NCI-H2196 (cell line): ENCODE measurements around the gene DPYD.

Experiments
- DNase-seq: peaks from one replicate; lab custom pipeline; 2025; ENCODE audit not compliant: unreplicated experiment; lab: John Stamatoyannopoulos, UW

DPYD gene

GRCh38 chr1:97726386-97726785 is 194.4 kb downstream of the DPYD start:
- no peak for DNase-seq

- no peak for DNase-seq
These were observed 199.6 kb downstream of the DPYD start for GRCh38 chr1:97721221-97721620.

- no peak for DNase-seq
These were observed 207.9 kb downstream of the DPYD start for GRCh38 chr1:97712980-97713379.

DNA sequence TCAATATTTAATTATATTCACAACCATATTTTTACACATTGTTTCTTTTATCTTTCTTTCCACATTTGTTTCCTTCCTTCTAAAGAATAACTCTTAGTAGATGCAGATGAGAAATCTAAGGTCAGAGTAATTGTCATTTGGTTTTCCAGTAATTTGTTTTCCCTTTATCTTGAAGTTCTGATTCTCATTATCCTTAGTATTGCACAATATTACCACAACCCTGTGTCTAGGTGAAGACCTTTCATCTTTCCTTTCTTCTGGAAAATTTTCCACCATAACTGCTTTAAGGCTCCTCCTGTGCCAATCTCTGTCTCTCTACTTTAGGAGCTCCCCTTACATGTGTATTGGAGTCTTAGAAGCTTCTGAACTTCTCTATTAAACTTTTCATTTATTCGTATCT is 209.0 kb downstream of the DPYD start:
- DNase-seq: no peak

- no peak for DNase-seq
These were observed 227.2 kb downstream of the DPYD start for GRCh38 chr1:97693601-97694000.

DNA sequence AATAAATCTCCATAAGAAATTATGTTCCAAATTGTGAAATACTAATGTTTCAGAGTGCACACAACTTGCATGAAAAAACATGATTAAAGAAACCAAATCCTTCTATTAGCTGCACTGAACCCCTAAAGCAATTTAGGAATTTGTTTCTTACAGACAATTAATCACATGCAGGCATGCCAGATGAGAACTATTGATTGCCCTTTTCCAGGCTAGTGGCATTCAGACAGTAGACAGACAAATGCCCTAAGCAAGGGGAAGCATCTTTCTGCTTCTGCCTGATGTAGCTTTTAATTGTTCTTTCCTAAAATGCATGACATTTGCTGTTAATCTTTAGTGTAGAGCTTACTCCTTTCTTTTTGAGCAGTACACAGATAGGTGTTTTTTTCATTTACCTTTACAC is 229.5 kb downstream of the DPYD start:
- DNase-seq: no peak

DNA sequence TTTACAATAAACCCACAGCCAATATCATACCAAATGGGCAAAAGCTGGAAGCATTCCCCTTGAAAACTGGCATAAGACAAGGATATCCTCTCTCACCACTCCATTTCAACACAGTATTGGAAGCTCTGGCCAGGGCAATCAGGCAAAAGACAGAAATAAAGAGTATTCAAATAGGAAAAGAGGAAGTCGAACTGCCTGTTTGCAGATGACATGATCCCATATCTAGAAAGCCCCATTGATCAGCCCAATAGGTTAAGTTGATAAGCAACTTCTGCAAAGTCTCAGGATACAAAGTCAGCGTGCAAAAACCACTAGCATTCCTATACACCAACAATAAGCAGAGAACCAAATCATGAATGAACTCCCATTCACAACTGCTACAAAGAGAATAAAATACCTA is 235.5 kb downstream of the DPYD start:
- no peak for DNase-seq

GRCh38 chr1:97680894-97681293 is 239.9 kb downstream of the DPYD start:
- no peak for DNase-seq

GRCh38 chr1:97680470-97680869 is 240.4 kb downstream of the DPYD start:
- DNase-seq: no peak

- DNase-seq: no peak
These were observed 243.1 kb downstream of the DPYD start for GRCh38 chr1:97677702-97678101.

DNA sequence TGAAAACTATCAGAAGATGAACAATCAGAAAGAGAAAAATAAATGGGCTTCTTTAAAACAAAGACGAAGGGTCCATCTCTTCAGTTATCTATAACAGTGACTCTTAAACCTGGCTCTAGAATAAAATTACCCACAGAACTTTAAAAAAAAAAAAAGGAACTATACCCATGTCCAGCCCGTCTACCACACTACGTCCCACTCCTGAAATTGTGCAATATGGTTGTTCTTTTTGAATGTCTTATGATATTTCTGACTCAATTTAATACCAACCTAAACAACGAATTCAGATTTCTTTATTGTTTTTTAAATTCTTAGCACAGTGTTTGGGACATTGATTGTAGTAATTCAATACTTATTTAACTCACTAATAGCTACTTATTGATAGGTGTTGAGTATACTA is 246.3 kb downstream of the DPYD start:
- no peak for DNase-seq

- DNase-seq: no peak
These were observed 251.9 kb downstream of the DPYD start for GRCh38 chr1:97668945-97669344.

GRCh38 chr1:97660431-97661105 is 260.3 kb downstream of the DPYD start:
- no peak for DNase-seq

DNA sequence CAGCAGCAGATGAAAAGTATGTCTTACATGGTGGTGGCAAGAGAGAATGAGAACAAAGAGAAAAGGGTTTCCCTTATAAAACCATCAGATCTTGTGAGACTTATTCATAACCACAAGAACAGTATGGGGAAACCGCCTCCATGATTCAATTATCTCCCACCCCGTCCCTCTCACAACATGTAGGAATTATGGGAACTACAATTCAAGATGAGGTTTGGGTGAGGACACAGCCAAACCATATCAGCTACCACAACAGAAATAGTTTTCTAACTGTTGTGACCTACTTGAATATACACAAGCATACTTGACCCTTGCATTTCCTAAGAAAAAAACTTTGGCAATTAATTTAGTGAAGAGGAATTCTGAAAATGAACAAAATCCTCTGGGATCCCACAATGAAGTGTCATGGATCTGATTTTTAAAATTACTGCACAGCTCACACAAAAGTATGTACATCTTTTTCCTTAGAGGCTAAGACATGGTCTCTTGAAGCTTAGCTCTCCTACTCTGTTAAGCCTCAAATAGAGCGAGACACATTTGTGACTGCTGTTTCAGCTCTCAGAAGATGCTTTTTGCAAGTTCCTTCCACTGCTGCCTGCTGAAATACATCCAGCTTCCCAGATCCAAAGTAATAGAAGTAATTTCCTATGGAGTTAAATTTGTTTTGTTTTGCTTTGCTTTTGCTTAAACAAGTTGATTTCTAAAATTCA is 265.8 kb downstream of the DPYD start:
- DNase-seq: no peak

- no peak for DNase-seq
These were observed 269.6 kb downstream of the DPYD start for GRCh38 chr1:97651250-97651649.

DNA sequence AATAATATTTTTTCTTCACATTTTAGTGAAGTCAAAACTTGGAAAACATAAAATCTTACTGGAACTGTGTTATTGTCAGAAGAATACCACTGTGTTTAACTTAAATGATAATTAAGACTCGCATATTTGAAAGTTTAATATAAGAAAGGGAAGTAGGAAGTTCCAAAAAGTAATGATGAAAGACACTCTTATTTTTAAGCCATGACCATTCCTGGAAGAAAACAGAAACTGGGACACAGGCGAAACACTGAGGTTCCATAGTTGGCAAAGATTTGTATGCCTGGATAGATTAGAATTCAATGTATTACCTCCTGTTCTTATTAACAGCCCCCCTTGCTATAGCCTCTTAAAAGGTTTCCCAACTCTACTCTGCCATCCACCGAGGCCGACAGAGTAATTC is 271.2 kb downstream of the DPYD start:
- no peak for DNase-seq

- DNase-seq: no peak
These were observed 273.1 kb downstream of the DPYD start for GRCh38 chr1:97647776-97648175.

- no peak for DNase-seq
These were observed 274.8 kb downstream of the DPYD start for GRCh38 chr1:97646071-97646470.

DNA sequence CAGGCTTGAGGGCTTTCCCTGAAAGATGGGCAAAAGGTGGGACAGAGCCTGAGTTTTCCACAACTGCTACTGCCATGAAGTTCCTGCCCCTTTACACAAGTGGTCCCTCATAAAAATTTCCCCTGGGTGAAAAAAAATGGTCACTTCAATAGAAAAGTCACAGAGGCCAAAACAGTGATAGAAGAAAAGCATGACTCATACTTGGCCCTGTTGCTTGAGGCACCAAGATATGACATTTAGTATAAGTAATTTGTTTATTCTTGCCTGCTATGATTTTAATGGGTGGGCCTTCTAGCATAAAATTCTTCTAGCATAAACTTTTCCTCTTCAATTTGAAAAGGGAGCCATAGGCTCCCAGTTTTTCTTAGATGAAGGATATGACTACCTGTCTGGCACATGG is 280.2 kb downstream of the DPYD start:
- DNase-seq: no peak

GRCh38 chr1:97636941-97637340 is 283.9 kb downstream of the DPYD start:
- no peak for DNase-seq

- DNase-seq: no peak
These were observed 286.1 kb downstream of the DPYD start for GRCh38 chr1:97634758-97635157.

- DNase-seq: no peak
These were observed 288.1 kb downstream of the DPYD start for GRCh38 chr1:97632776-97633175.

DNA sequence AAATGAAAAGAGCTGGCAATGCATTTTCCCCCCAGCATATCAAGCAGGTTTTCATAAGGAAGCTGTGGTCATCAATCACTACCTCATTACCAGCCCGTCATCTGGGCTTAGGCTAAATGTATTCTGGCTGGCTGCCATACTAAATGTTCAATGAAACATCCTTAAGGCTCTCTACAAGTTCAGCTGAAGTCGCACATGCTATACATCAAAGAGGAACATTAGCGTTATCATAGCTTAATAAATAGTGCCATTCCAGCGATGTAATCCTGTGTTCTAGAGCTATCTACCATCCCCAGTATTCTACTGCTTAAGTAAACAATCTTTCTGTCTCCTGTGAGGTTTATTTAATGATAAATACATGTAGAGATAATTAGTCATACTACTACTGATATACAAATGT is 288.8 kb downstream of the DPYD start:
- no peak for DNase-seq
